ENCODE data around the gene CLIC2. TPM values are rescaled to one million over a fixed set of nuclear protein-coding genes. Genes with fewer than 3 reads are reported as not detected.

Gene CLIC2
- total RNA-seq, 1 experiment from 2014 or later = 0.80 TPM

DNA sequence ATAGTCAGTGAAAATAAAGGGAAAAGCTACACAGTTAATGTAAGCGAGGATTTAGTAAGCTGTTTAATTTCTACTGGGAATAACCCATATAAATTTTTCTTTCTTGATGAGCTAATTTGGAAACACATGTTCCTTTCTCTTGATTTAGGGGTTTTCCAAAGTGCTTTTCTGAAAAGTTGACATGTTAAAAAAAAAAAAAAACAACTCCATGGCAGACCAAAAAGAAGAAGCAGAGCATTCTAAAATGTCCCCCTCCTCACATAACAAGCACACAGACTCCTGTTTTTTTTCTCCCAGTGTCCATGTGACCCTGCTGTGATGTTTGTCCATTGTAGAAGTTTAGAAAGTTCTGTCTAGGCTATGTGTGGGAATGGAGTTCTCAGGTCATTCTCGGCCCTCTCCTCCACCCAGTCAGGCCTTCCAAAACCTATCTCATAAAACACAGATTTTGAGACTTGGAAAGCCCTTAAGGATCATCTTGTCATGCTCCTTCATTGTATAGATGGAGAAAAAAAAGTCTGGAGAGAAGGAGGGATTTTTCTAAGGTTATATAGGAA, 792 bp downstream of the CLIC2 start:
- CTCF ChIA-PET = no interaction called here

DNA sequence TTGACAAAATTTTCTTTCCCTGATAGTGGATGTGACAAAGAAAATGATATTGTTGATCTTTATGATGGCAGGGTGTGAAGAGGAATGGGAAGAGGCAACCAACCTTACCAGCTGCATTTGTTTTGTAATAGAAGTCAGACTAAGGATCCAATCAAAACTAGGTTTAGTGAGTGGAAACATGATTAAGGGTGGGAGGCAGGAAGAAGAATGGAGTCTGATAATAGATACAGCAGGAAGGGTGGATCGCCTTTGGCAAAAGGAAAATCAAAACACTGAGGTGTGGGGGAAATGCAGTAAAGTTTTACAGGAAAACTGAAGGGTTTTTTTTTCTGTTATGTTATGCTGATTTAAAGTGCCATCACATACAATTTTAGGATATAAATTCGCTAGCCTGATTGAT, 3.4 kb downstream of the CLIC2 start:
- Histone ChIP-seq H3K9me3 (ENCODE audit: control insufficient read depth, insufficient read depth, low read depth, low read length) (no peaks in the 10 kb centered on the region), H3K4me1 (ENCODE audit: control insufficient read depth, insufficient read depth, low read length) (no peaks in the 10 kb centered on the region), H3K36me3 (ENCODE audit: control insufficient read depth, insufficient read depth, low read length) (no peaks in the 10 kb centered on the region), H3K27me3 (ENCODE audit: control insufficient read depth, insufficient read depth, low read length) (peaks cover 3% of the 10 kb centered on the region; the same call in 1 of the 2 replicates), H3K4me3 (ENCODE audit: low read depth in 2 of 2, low read length in 2 of 2) (no peak overlapping the region), H3K27ac (ENCODE audit: low read length) (no peak overlapping the region)
- ChIA-PET CTCF (no interaction called here), POLR2A (no interaction called here)
- DNase-seq (ENCODE audit: low read depth, low spot score) = no peak
- intact Hi-C loops (cut with micrococcal nuclease; ENCODE audit: unreplicated experiment) = no loop called here
- no peak for ATAC-seq
- in situ Hi-C loops (cut with HindIII; ENCODE audit: low pct_unique_long_range_greater_than_20kb, low sequenced_read_pairs) = no loop called here
- TF ChIP-seq POLR2AphosphoS5 (IDR thresholded peaks at IDR 0.05; ENCODE audit: low read depth, low read length) (no peak), SIN3A (IDR thresholded peaks at IDR 0.05; ENCODE audit: borderline replicate concordance, insufficient read depth, low read depth, low read length) (no peak), TCF7L2 (IDR thresholded peaks at IDR 0.05; ENCODE audit: low read depth, low read length) (no peak)
- TF ChIP-seq, protein P1, sequence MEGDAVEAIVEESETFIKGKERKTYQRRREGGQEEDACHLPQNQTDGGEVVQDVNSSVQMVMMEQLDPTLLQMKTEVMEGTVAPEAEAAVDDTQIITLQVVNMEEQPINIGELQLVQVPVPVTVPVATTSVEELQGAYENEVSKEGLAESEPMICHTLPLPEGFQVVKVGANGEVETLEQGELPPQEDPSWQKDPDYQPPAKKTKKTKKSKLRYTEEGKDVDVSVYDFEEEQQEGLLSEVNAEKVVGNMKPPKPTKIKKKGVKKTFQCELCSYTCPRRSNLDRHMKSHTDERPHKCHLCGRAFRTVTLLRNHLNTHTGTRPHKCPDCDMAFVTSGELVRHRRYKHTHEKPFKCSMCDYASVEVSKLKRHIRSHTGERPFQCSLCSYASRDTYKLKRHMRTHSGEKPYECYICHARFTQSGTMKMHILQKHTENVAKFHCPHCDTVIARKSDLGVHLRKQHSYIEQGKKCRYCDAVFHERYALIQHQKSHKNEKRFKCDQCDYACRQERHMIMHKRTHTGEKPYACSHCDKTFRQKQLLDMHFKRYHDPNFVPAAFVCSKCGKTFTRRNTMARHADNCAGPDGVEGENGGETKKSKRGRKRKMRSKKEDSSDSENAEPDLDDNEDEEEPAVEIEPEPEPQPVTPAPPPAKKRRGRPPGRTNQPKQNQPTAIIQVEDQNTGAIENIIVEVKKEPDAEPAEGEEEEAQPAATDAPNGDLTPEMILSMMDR (IDR thresholded peaks at IDR 0.05) = no peak
- TF ChIP-seq, protein P2, sequence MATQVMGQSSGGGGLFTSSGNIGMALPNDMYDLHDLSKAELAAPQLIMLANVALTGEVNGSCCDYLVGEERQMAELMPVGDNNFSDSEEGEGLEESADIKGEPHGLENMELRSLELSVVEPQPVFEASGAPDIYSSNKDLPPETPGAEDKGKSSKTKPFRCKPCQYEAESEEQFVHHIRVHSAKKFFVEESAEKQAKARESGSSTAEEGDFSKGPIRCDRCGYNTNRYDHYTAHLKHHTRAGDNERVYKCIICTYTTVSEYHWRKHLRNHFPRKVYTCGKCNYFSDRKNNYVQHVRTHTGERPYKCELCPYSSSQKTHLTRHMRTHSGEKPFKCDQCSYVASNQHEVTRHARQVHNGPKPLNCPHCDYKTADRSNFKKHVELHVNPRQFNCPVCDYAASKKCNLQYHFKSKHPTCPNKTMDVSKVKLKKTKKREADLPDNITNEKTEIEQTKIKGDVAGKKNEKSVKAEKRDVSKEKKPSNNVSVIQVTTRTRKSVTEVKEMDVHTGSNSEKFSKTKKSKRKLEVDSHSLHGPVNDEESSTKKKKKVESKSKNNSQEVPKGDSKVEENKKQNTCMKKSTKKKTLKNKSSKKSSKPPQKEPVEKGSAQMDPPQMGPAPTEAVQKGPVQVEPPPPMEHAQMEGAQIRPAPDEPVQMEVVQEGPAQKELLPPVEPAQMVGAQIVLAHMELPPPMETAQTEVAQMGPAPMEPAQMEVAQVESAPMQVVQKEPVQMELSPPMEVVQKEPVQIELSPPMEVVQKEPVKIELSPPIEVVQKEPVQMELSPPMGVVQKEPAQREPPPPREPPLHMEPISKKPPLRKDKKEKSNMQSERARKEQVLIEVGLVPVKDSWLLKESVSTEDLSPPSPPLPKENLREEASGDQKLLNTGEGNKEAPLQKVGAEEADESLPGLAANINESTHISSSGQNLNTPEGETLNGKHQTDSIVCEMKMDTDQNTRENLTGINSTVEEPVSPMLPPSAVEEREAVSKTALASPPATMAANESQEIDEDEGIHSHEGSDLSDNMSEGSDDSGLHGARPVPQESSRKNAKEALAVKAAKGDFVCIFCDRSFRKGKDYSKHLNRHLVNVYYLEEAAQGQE (IDR thresholded peaks at IDR 0.05; ENCODE audit: insufficient read depth in 1 of 2, low read depth in 2 of 2, low read length in 1 of 2) = no peak
- BruUV-seq (replicated peaks) = no TSS peak

More for the DNA sequence above, 792 bp downstream of the CLIC2 start:
- intact Hi-C loops (cut with micrococcal nuclease; ENCODE audit: unreplicated experiment) = no loop called here
- no peak overlapping the region for H3K27ac ChIP-seq (ENCODE audit: low read length)
- no peak overlapping the region for H3K4me3 ChIP-seq (ENCODE audit: low read depth in 2 of 2, low read length in 2 of 2)
- TF ChIP-seq, protein P2 (IDR thresholded peaks at IDR 0.05; ENCODE audit: insufficient read depth in 1 of 2, low read depth in 2 of 2, low read length in 1 of 2) = no peak
- TF ChIP-seq, protein P1 (IDR thresholded peaks at IDR 0.05) = no peak
- TF ChIP-seq SIN3A (IDR thresholded peaks at IDR 0.05; ENCODE audit: borderline replicate concordance, insufficient read depth, low read depth, low read length) = no peak
- no peaks in the 10 kb centered on the region for H3K4me1 ChIP-seq (ENCODE audit: control insufficient read depth, insufficient read depth, low read length)
- POLR2A ChIA-PET = no interaction called here
- in situ Hi-C loops (cut with HindIII; ENCODE audit: low pct_unique_long_range_greater_than_20kb, low sequenced_read_pairs) = no loop called here
- H3K9me3 ChIP-seq (ENCODE audit: control insufficient read depth, insufficient read depth, low read depth, low read length) = no peaks in the 10 kb centered on the region
- H3K27me3 ChIP-seq (ENCODE audit: control insufficient read depth, insufficient read depth, low read length) = peaks cover 3% of the 10 kb centered on the region; the same call in 1 of the 2 replicates
- ATAC-seq = no peak
- DNase-seq (ENCODE audit: low read depth, low spot score) = no peak
- no TSS peak for BruUV-seq (replicated peaks)
- H3K36me3 ChIP-seq (ENCODE audit: control insufficient read depth, insufficient read depth, low read length) = no peaks in the 10 kb centered on the region

Measured in Panc1 (cell line).